ENCODE data around the gene LEMD1.
"Not testable (repeated sequence)": the region's sequence is repeated elsewhere in the genome, so short reads cannot be mapped to it uniquely, and the experiment has no call there.

The LEMD1 gene

GRCh38 chr1:205441318-205441633 is 19.4 kb upstream of the LEMD1 start:
- DNase-seq (no peak), ATAC-seq (no peak)
- H3K4me1 Mint-ChIP-seq, result peaks cover 24% of the 10 kb centered on the region
- no peaks in the 10 kb centered on the region for H3K27me3 Mint-ChIP-seq
- no peaks in the 10 kb centered on the region for H3K36me3 Mint-ChIP-seq (ENCODE audit: low read depth)
- no peaks in the 10 kb centered on the region for H3K9me3 Mint-ChIP-seq
- peak overlapping the region; percentile 72 for H3K4me3 Mint-ChIP-seq
- H3K27ac Mint-ChIP-seq, result peak overlapping the region; percentile 91

GRCh38 chr1:205440476-205441317 is 18.8 kb upstream of the LEMD1 start:
- peak overlapping the region; percentile 91 for H3K27ac Mint-ChIP-seq
- ATAC-seq (peak; percentile 89), DNase-seq (peak; percentile 61)
- H3K4me1 Mint-ChIP-seq, result peaks cover 24% of the 10 kb centered on the region
- H3K9me3 Mint-ChIP-seq, result no peaks in the 10 kb centered on the region
- peaks cover 2% of the 10 kb centered on the region for H3K27me3 Mint-ChIP-seq
- H3K36me3 Mint-ChIP-seq (ENCODE audit: low read depth), result no peaks in the 10 kb centered on the region
- peak overlapping the region; percentile 72 for H3K4me3 Mint-ChIP-seq

- ATAC-seq, result no peak
- Mint-ChIP-seq H3K27me3 (peaks cover 4% of the 10 kb centered on the region), H3K4me1 (peaks cover 24% of the 10 kb centered on the region), H3K27ac (peak overlapping the region; percentile 91), H3K9me3 (no peaks in the 10 kb centered on the region), H3K36me3 (ENCODE audit: low read depth) (no peaks in the 10 kb centered on the region), H3K4me3 (peak overlapping the region; percentile 72)
- no peak for DNase-seq
Measured at GRCh38 chr1:205440121-205440475, 18.2 kb upstream of the LEMD1 start.

GRCh38 chr1:205438213-205439158 is 16.6 kb upstream of the LEMD1 start:
- DNase-seq, result no peak
- Mint-ChIP-seq H3K4me1 (peaks cover 24% of the 10 kb centered on the region), H3K9me3 (no peaks in the 10 kb centered on the region), H3K27ac (no peak overlapping the region), H3K4me3 (no peak overlapping the region), H3K27me3 (peaks cover 4% of the 10 kb centered on the region), H3K36me3 (ENCODE audit: low read depth) (no peaks in the 10 kb centered on the region)
- no peak for ATAC-seq

- H3K9me3 Mint-ChIP-seq, result no peaks in the 10 kb centered on the region
- H3K36me3 Mint-ChIP-seq (ENCODE audit: low read depth), result no peaks in the 10 kb centered on the region
- peaks cover 24% of the 10 kb centered on the region for H3K4me1 Mint-ChIP-seq
Measured at GRCh38 chr1:205437570-205437969, 15.7 kb upstream of the LEMD1 start.

GRCh38 chr1:205436776-205437410 is 15.0 kb upstream of the LEMD1 start:
- DNase-seq (no peak), ATAC-seq (no peak)
- Mint-ChIP-seq H3K27ac (no peak overlapping the region), H3K9me3 (no peaks in the 10 kb centered on the region), H3K4me3 (no peak overlapping the region), H3K27me3 (peaks cover 4% of the 10 kb centered on the region), H3K4me1 (peaks cover 23% of the 10 kb centered on the region), H3K36me3 (ENCODE audit: low read depth) (no peaks in the 10 kb centered on the region)

More at GRCh38 chr1:205437570-205437969, 15.7 kb upstream of the LEMD1 start:
- no peak for ATAC-seq
- Mint-ChIP-seq H3K27me3 (peaks cover 4% of the 10 kb centered on the region), H3K27ac (no peak overlapping the region), H3K4me3 (no peak overlapping the region)
- DNase-seq, result no peak

GRCh38 chr1:205435578-205436573 is 14.0 kb upstream of the LEMD1 start:
- no peaks in the 10 kb centered on the region for H3K36me3 Mint-ChIP-seq (ENCODE audit: low read depth)
- H3K4me1 Mint-ChIP-seq, result peaks cover 19% of the 10 kb centered on the region
- DNase-seq, result no peak
- no peak for ATAC-seq
- H3K9me3 Mint-ChIP-seq, result no peaks in the 10 kb centered on the region
- no peak overlapping the region for H3K27ac Mint-ChIP-seq
- H3K27me3 Mint-ChIP-seq, result peaks cover 4% of the 10 kb centered on the region
- H3K4me3 Mint-ChIP-seq, result no peak overlapping the region

GRCh38 chr1:205434738-205435137 is 12.9 kb upstream of the LEMD1 start:
- Mint-ChIP-seq H3K9me3 (no peaks in the 10 kb centered on the region), H3K27ac (no peak overlapping the region)
- no peak for ATAC-seq

GRCh38 chr1:205432692-205433091 is 10.8 kb upstream of the LEMD1 start:
- H3K4me3 Mint-ChIP-seq; H3K36me3 Mint-ChIP-seq (ENCODE audit: low read depth); DNase-seq; ATAC-seq; H3K9me3 Mint-ChIP-seq; H3K27me3 Mint-ChIP-seq; H3K27ac Mint-ChIP-seq: not testable (repeated sequence)
- peaks cover 15% of the 10 kb centered on the region for H3K4me1 Mint-ChIP-seq

More at GRCh38 chr1:205434738-205435137, 12.9 kb upstream of the LEMD1 start:
- peaks cover 4% of the 10 kb centered on the region for H3K27me3 Mint-ChIP-seq
- peaks cover 17% of the 10 kb centered on the region for H3K4me1 Mint-ChIP-seq
- no peak for DNase-seq
- no peak overlapping the region for H3K4me3 Mint-ChIP-seq
- no peaks in the 10 kb centered on the region for H3K36me3 Mint-ChIP-seq (ENCODE audit: low read depth)

- Mint-ChIP-seq H3K9me3 (no peaks in the 10 kb centered on the region), H3K4me1 (peaks cover 15% of the 10 kb centered on the region), H3K4me3 (no peak overlapping the region), H3K36me3 (ENCODE audit: low read depth) (no peaks in the 10 kb centered on the region), H3K27me3 (peaks cover 7% of the 10 kb centered on the region), H3K27ac (no peak overlapping the region)
- DNase-seq, result no peak
- ATAC-seq, result no peak
Measured at GRCh38 chr1:205432116-205432515, 10.3 kb upstream of the LEMD1 start.

GRCh38 chr1:205430696-205431305 is 8.9 kb upstream of the LEMD1 start:
- Mint-ChIP-seq H3K27ac (no peak overlapping the region), H3K4me1 (peaks cover 15% of the 10 kb centered on the region), H3K36me3 (ENCODE audit: low read depth) (no peaks in the 10 kb centered on the region), H3K4me3 (peak overlapping the region; percentile 78), H3K9me3 (no peaks in the 10 kb centered on the region), H3K27me3 (peaks cover 5% of the 10 kb centered on the region)
- peak; percentile 55 for ATAC-seq
- DNase-seq, result peak; percentile 71

- H3K27ac Mint-ChIP-seq, result peak overlapping the region; percentile 30
- no peaks in the 10 kb centered on the region for H3K9me3 Mint-ChIP-seq
- DNase-seq (no peak), ATAC-seq (no peak)
- H3K27me3 Mint-ChIP-seq, result peaks cover 3% of the 10 kb centered on the region
- no peaks in the 10 kb centered on the region for H3K36me3 Mint-ChIP-seq (ENCODE audit: low read depth)
- H3K4me1 Mint-ChIP-seq, result peaks cover 15% of the 10 kb centered on the region
- H3K4me3 Mint-ChIP-seq, result peak overlapping the region; percentile 78
Measured at GRCh38 chr1:205429762-205430695, 8.2 kb upstream of the LEMD1 start.

All from activated naive CD8-positive, alpha-beta T cell treated with anti-CD3 and anti-CD28 coated beads, Interleukin-2, amount 50 U/mL, for 24 hours (primary cell).